Measurements from ENCODE around the gene KDM2A.
A peak's percentile ranks its signal among the peaks of the same experiment; 100 is the strongest.

KDM2A gene

DNA sequence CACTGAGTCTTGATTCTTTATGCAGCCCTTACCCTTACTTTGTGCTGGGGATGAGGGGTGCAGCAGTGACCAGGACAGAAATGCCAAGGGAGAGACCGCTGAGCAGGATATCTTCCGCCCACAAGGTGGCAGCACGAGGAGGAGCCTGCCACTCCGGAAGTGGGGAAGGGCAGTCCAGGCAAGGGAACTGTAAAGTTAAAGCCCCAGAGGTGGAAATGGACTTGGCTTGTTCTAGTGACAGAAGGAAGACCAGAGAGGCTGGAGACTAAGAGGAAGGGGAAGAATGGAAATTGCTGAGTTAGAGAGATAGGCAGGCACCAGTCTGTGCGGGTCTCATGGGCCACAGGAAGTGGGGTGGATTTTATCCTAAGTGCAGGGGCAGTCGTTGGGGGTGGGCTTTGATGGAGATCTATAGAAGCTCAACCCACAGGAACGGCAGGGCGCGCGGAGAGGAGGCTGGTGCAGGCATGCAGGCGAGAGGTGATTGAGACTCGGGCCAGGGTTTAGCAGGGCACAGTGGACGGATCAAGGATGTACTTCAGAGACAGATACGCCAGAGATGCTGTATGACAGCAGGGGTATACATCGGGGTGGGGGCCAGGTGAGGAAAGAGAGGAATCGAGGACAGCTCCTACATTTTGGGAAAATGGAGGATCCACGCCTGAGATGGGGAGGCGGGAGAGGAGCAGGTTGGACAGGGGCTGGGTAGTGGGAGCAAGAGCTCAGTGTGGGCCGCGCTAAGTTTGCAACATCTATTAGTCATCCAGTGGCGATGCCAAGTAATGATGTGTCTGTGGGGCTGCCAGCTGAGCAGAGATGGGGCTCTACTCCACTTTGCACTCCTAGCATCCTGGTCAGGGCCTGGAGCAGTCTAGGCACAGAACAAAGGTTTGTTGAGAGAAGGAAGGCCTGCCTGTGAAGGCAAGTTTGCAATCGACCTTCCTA is 143.9 kb downstream of the KDM2A start:
- peak; percentile 79 for DNase-seq

GRCh38 chr11:67264260-67264659 is 145.2 kb downstream of the KDM2A start:
- DNase-seq, result no peak

DNA sequence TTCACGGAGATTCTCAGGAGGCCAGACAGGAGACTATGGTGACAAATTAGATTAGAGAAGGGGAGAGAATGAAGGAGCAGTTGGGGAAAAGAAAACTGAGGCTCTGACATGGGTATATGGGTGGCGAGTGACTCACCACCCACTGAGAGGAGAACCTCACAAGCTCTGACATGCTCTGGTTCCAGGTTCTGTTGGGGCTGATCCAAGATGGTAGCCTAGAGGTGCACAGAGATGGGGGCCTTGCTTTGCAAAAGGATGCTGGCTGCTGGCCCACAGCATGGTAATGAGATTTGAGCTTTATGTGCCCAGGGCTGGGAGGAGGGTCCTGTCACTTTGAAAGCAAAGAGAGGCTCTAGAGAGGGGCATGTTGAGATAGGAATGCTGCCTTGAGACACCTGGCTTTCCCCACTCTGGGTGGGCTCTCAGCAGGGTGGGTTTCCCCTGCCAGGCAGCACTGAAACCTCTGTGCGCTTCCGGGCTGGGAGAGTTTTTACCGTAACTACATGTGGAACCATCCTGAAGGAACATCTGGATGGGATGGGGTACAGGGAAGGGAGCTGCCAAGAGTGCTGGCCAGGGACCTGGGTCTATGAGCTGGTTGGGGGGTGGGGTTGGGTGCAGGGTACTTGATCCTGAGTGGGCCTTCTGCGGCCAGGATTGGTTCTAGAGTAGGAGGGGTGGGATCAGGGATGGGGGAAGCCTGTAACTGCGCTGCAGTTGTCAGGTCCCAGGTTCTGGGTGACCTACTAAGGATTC is 146.0 kb downstream of the KDM2A start:
- DNase-seq, result no peak

DNA sequence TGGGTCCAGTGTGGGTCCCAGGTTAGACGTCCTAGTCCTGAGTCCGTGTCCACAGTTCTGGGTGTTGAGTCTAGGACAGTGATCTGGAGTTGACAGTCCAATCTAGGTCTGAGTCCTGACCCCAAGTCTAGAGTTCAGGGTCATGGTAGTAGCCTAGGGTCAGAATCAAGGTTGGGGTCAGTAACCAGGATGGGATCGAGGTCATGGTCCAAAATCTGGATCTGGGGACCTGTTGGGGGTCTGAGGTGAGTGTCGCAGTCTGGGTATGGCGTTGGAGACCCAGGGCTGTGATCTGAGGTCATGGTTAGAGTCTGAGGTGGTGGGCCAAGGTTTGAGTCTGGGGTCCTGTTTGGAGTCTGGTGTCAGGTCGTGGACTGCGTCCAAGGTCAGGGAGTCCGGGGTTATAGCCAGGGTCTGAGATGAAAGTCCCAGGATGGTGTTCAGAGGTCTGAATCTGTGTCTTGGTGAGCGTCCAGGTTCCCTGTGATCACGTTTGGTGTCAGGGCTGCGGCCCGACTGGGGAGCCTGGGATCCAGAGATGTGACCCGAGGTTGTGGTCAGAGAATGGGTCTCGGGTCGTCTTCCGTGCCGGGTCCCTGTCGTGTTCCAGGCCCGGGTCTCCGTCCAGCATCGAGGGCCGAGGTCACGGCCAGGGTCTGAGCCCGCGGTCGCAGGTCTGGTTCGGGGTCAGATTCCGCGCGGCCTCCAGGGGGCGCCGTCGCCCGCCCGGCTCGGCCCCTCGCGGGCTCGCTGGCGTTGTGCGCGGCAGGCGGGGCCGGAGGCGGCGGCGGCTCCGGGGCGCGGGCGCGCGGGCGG is 146.8 kb downstream of the KDM2A start:
- peak; percentile 78 for DNase-seq

DNA sequence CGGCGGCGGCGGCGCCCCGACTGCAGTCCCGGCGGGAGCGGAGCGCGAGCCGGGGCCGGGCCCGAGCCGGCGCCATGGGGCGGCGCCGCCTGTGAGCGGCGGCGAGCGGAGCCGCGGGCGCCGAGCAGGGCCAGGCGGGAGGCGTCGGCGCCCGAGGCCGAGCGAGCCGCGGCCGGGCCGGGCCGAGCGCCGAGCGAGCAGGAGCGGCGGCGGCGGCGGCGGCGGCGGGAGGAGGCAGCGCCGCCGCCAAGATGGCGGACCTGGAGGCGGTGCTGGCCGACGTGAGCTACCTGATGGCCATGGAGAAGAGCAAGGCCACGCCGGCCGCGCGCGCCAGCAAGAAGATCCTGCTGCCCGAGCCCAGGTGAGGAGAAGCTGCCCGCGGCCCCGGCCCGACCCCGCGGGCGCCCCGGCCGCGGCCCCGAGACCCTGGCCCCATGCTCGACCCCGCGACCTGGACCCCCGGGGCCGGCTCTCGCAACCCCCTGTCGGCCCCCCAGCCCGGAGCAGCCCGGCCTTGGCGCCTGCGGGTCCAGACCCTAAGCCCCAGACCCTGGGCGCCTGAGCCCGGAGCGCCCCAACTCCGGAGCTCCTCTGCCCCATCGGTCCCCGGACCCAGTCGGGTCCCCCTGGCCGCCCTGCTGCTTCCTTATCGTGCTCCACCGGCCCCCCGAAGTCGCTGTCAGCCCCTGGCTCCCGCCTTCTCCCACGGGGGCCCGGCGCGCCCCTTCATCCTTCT is 147.6 kb downstream of the KDM2A start, which contains the start of gene GRK2:
Gene GRK2 (plus strand): TSS at position 25 of the 739 bp plus-strand sequence. CDS start 227 bp downstream, at position 252.
- DNase-seq, result no peak

- no peak for DNase-seq
Measured at GRCh38 chr11:67267188-67268080, 148.4 kb downstream of the KDM2A start.

DNA sequence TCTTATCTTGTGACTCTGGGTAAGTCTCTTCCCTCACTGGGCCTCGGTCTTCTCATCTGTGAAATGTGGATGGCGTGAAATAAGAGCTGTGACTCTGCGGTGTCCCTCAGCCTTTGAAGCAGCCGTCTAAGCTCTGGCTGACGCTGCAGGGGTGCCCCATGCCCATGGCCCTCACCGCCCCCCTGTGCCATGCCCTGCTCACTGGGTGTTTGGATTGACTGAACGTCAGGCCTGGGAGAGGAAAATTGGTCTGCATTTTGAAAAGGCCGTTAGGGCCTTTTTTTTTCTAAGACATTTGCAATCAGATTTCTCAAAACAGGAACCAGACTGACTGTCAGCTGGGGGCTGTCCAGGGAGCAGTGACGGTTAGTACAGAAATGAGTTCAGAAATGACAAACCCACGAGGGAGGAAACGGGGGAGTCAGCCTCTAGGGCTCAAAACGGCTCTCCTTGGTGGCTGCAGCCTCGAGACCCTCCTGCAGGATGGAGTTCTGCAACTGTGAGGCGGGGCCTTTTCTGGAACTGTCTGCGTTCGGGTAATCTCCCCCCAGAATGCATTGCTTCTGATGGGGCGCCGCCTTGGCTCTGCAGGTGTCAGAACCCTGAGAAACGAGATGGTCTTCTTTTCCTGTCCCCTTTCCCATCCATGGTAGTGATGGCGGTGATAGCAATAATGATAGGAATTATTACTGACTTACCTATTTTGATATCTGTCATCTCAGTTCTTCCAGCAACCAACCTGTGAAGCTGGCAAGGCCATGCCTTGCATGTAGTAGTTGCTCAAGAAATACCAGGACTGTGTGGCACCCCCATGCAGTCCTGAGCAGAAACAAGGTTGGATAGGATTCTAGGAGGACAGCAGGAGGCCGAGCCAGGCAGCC is 149.3 kb downstream of the KDM2A start:
- DNase-seq, result peak; percentile 69

DNA sequence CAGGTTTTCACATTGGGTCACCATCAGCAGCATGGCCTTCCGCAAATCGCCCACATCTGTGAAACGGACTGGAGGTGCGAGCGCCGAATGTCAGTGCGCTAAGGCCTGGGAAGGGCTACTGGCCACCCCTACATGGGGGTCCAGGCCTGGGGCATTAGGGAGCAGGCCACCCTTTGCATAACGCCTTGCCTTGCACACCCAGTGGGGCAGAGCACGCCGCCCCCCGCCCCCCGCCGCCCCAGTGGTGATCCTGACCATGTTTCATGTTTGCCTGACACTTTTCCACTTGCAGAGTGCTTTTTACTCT is 149.9 kb downstream of the KDM2A start:
- DNase-seq, result no peak

DNA sequence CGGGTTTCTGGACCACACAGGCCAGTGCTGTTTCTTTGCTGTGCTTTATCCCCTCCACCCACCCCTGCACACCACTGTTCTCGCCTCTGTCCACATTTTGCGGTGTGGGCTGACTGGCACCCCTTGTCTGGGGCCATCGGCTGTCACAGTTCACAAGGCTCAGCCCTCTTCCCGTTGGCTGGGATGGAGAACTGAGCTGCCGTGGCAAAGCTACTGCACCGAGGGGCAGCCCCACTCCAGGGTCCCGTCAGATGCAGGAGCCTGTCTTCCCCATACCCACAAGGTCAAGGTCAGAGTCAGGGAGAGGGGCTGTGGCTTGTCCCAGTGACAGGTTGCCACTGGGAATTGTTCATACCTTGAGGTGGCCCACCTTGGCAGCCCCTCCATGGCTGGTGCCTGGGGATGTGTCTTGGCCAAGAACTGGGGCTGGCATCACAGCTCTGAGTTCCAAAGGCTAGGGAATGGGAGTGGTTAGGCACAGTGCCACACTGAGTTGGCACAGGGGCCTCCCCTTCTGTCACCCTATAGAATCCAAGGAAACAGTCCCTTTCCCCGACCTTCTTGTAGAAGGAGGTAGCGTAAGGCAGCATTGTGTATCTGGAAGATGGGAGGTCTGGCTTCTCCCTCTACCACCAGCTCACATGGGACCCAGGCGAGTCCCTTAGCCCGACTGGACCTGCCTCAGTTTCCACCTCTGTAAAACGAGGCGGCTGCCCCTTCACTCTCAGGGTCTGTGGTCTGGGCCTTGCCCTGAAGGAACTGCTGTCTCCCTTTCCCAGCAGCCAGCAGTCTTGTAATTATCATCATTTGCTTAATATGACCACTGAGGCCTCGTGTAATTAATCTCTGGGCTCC is 150.6 kb downstream of the KDM2A start:
- no peak for DNase-seq

- no peak for DNase-seq
Measured at GRCh38 chr11:67270256-67271204, 151.5 kb downstream of the KDM2A start.

GRCh38 chr11:67271205-67271540 is 152.1 kb downstream of the KDM2A start:
- no peak for DNase-seq

DNA sequence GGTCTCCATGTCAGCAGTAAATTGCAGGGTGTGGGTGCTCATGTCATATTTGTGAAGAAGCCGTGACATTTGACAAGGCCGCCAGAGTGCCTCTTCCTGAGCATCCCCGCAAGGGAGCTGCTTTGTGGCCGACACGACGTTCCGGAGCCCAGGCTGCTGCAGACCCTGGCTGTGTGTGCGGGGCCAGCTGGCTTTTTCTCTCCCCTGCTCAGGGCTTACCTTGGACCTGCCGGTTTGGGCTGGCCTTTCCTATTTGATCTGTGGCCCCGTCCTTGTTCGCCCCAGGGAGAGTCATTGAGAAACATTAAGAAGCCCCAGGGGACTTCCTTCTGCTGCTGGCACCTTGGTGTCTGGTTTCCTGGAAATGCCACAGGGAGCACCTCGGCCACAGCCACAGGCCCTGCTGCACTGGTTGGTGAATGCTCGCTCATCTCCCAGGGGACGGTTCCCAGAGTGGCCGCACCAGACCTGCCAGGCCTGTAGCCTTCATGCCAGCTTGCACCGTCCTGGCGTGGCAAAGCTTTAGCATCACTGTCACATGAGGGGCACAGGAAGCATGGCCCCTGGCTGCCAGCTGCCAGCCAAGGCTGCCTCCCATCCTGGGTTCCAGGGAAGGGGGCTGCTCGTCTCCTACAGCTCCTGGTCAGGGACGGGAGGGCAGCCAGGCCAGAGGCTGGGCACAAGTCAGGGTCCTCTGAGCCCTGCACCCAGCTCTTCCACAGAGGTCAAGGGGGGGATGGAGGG is 152.7 kb downstream of the KDM2A start:
- peak; percentile 65 for DNase-seq

DNA sequence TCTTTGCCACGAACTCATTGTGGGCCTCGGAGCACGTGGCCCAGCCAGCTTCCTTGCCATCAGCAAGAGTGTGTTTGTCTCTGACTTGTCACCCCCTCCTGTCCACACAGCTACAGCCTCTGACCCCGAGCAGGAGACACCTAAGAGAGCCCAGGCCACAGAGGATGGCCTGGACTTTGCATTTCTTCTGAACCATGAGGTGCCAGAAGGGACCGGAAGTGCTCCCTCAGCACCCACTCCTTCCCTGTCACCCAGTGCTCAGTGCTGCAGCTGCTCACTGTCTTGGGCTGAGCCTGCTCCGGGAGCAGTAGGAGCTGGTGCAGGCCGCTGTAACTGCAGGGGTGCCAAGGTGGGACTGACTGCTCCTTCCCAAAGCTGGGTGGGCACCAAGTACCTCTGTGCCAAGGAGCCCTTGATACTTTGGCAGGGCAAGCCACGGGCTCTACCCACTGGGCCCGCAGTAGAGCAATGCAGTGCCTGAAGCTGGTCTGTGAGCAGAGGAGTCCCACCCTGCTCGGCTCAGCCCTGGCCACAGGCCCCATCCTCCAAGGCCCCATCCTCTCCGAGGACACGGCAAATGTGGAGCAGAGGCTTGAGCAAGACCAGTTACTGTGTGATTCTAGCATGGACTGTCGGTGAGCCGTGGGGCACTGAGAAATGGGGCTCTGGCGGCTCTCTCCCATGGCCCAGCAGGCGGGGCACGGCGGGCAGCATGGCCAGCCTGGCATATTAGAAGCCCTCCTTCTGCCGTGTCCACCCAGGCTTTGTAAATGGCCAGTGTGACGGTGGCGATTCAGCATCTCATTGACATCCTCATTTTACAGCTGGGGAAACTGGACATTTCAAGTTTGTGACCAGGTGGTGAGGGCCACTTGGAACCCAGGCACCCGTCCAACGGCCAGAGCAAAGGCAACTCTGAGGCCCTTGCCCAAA is 153.5 kb downstream of the KDM2A start:
- DNase-seq, result peak; percentile 56

- no peak for DNase-seq
Measured at GRCh38 chr11:67273260-67273990, 154.4 kb downstream of the KDM2A start.

GRCh38 chr11:67274768-67275605 is 155.9 kb downstream of the KDM2A start:
- no peak for DNase-seq

Data from stimulated activated CD4-positive, alpha-beta T cell treated with anti-CD3 and anti-CD28 coated beads, Interleukin-4, amount 100 ng/mL, for 24 hours (primary cell).